Activated naive CD4-positive, alpha-beta T cell treated with anti-CD3 and anti-CD28 coated beads, Interleukin-2, amount 50 U/mL, for 72 hours (primary cell): ENCODE data around the gene GPATCH8. TPM values are rescaled to one million over a fixed set of nuclear protein-coding genes. Genes with fewer than 3 reads are reported as not detected.
"Not testable (repeated sequence)": the region's sequence is repeated elsewhere in the genome, so short reads cannot be mapped to it uniquely, and the experiment has no call there.

Source experiments
- ATAC-seq, 2 donors: fragments of 150-1000 bp; cut with Tn5 transposase; 2 replicates each; pipeline ENCODE4 v1.10.0; 2021; ENCODE audit warnings: mild to moderate bottlenecking in 2 of 2, moderate library complexity in 2 of 2
- DNase-seq, 2 donors: peaks; one replicate each; pipeline ENCODE4 v3.0.0; 2021 to 2022; ENCODE audit warnings: low spot score in 2 of 2
- H3K27ac Mint-ChIP-seq, 2 donors: one replicate each; pipeline ENCODE4 v1.8.0; 2022; ENCODE audit warnings: mild to moderate bottlenecking in 2 of 2, mixed read lengths in 2 of 2
- H3K36me3 Mint-ChIP-seq, 2 donors: one replicate each; pipeline ENCODE4 v1.8.0; 2022; ENCODE audit warnings: mixed read lengths in 2 of 2
- H3K9me3 Mint-ChIP-seq, 2 donors: one replicate each; pipeline ENCODE4 v1.8.0; 2022; ENCODE audit warnings: mixed read lengths in 2 of 2
- total RNA-seq, 2 donors: library from RNA; stranded (reverse); gene quantifications; one replicate each; pipeline ENCODE4 v1.2.3, GENCODE V29; 2022

The GPATCH8 gene
- total RNA-seq, 2 donors from 2014 or later = 39.3 to 46.2 TPM

- Mint-ChIP-seq H3K9me3 (no peaks in the 10 kb centered on the region), H3K36me3 (no peaks in the 10 kb centered on the region), H3K27ac (peak overlapping the region in 1 of 2 donors; percentile 61)
- peak; percentile 76 to 94 for DNase-seq
- peak; percentile 94 to 96 for ATAC-seq
These were observed 30.5 kb upstream of the GPATCH8 start for GRCh38 chr17:44533533-44534246.

GRCh38 chr17:44530896-44531418 lies 27.8 kb upstream of the GPATCH8 start:
- DNase-seq (no peak), ATAC-seq (no peak)
- Mint-ChIP-seq H3K27ac (no peak overlapping the region), H3K36me3 (no peaks in the 10 kb centered on the region), H3K9me3 (peaks cover 0 to 3% of the 10 kb centered on the region in 2 donors)

- no peaks in the 10 kb centered on the region for H3K36me3 Mint-ChIP-seq
- ATAC-seq = no peak
- H3K9me3 Mint-ChIP-seq = peaks cover 0 to 3% of the 10 kb centered on the region in 2 donors
- DNase-seq = no peak
- no peak overlapping the region for H3K27ac Mint-ChIP-seq
These were observed 26.7 kb upstream of the GPATCH8 start for GRCh38 chr17:44529864-44530263.

GRCh38 chr17:44527954-44528353 lies 24.7 kb upstream of the GPATCH8 start:
- DNase-seq = no peak
- Mint-ChIP-seq H3K36me3 (no peaks in the 10 kb centered on the region), H3K27ac (no peak overlapping the region), H3K9me3 (peaks cover 0 to 3% of the 10 kb centered on the region in 2 donors)
- no peak for ATAC-seq

- no peaks in the 10 kb centered on the region for H3K36me3 Mint-ChIP-seq
- DNase-seq (no peak), ATAC-seq (no peak)
- no peak overlapping the region for H3K27ac Mint-ChIP-seq
- peaks cover 0 to 3% of the 10 kb centered on the region in 2 donors for H3K9me3 Mint-ChIP-seq
These were observed 23.9 kb upstream of the GPATCH8 start for GRCh38 chr17:44527102-44527501.

- no peaks in the 10 kb centered on the region for H3K36me3 Mint-ChIP-seq
- peaks cover 0 to 3% of the 10 kb centered on the region in 2 donors for H3K9me3 Mint-ChIP-seq
- no peak for ATAC-seq
- no peak overlapping the region for H3K27ac Mint-ChIP-seq
- DNase-seq = no peak
These were observed 20.4 kb upstream of the GPATCH8 start for GRCh38 chr17:44523672-44523972.

- H3K9me3 Mint-ChIP-seq = peaks cover 0 to 3% of the 10 kb centered on the region in 2 donors
- ATAC-seq (peak; percentile 61 to 85), DNase-seq (peak in 1 of 2 donors; percentile 78)
- H3K27ac Mint-ChIP-seq = no peak overlapping the region
- H3K36me3 Mint-ChIP-seq = no peaks in the 10 kb centered on the region
These were observed 19.9 kb upstream of the GPATCH8 start for GRCh38 chr17:44522883-44523671.

- Mint-ChIP-seq H3K27ac (no peak overlapping the region), H3K36me3 (no peaks in the 10 kb centered on the region), H3K9me3 (no peaks in the 10 kb centered on the region)
- ATAC-seq = no peak
- no peak for DNase-seq
These were observed 14.8 kb upstream of the GPATCH8 start for GRCh38 chr17:44518032-44518431.

- not testable (repeated sequence) for H3K36me3 Mint-ChIP-seq, H3K27ac Mint-ChIP-seq, H3K9me3 Mint-ChIP-seq, DNase-seq
- peak in 1 of 2 donors; percentile 37 for ATAC-seq
These were observed 8.3 kb upstream of the GPATCH8 start for GRCh38 chr17:44511241-44512134.

GRCh38 chr17:44506939-44507604 lies 3.9 kb upstream of the GPATCH8 start:
- not testable (repeated sequence) for ATAC-seq, H3K27ac Mint-ChIP-seq, H3K9me3 Mint-ChIP-seq
- H3K36me3 Mint-ChIP-seq = peaks cover 8 to 11% of the 10 kb centered on the region in 2 donors
- peak in 1 of 2 donors; percentile 18 for DNase-seq

- Mint-ChIP-seq H3K36me3 (peaks cover 8 to 11% of the 10 kb centered on the region in 2 donors), H3K9me3 (no peaks in the 10 kb centered on the region), H3K27ac (peak overlapping the region; percentile 97 to 98)
- DNase-seq (peak in 1 of 2 donors; percentile 69), ATAC-seq (peak in 1 of 2 donors; percentile 18)
These were observed 534 bp downstream of the GPATCH8 start for GRCh38 chr17:44502598-44503146.

GRCh38 chr17:44501866-44502375 lies 1.3 kb downstream of the GPATCH8 start:
- ATAC-seq = no peak
- H3K36me3 Mint-ChIP-seq = peaks cover 8 to 11% of the 10 kb centered on the region in 2 donors
- peak overlapping the region; percentile 97 to 98 for H3K27ac Mint-ChIP-seq
- no peak for DNase-seq
- no peaks in the 10 kb centered on the region for H3K9me3 Mint-ChIP-seq

GRCh38 chr17:44499722-44500121 lies 3.5 kb downstream of the GPATCH8 start:
- no peak for ATAC-seq
- no peaks in the 10 kb centered on the region for H3K9me3 Mint-ChIP-seq

GRCh38 chr17:44496815-44497214 lies 6.4 kb downstream of the GPATCH8 start:
- no peak for ATAC-seq
- Mint-ChIP-seq H3K36me3 (no peaks in the 10 kb centered on the region), H3K27ac (no peak overlapping the region), H3K9me3 (no peaks in the 10 kb centered on the region)
- DNase-seq = no peak

More at GRCh38 chr17:44499722-44500121, 3.5 kb downstream of the GPATCH8 start:
- no peak overlapping the region for H3K27ac Mint-ChIP-seq
- no peak for DNase-seq
- H3K36me3 Mint-ChIP-seq = peaks cover 8 to 11% of the 10 kb centered on the region in 2 donors

- DNase-seq (no peak), ATAC-seq (no peak)
- Mint-ChIP-seq H3K27ac (no peak overlapping the region), H3K9me3 (no peaks in the 10 kb centered on the region), H3K36me3 (peaks cover 0 to 20% of the 10 kb centered on the region in 2 donors)
These were observed 9.9 kb downstream of the GPATCH8 start for GRCh38 chr17:44493339-44493738.
